ENCODE measurements around the gene MRGPRE.

The MRGPRE gene

DNA sequence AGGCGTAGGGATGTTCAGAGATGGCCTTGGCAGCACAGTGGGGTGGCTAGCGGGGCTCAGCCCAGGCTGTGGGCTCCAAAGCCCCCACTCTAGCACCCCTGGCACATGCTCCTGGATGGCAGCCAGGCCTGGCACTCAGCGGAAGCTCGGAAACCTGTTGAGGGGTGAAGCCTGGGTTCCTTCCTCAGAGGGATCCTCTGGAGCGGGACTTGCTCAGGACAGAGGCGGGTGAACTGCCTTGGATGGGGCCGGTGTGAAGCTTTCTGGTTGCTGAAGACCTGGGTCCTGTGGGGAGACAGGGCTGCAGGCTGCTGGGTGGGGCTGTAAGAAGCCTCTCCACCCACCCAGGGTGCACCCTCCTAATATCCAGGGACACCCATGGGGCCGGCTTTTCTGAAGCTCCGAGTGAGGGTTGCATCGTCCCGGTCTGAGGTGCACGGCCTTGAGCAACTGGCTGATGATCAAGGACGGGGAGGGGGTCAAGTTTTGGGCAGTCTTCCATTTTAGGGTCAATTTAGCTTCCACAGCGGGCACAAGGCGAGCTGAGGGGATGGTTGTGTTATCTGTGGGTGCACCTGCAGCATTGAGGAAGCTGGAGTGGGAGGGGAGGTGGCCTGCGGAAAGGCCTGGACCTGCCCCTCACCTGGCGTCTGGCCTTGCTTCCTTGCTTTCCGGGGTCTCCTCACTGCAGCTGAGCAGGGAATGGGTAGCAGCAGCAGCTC lies 5.2 kb downstream of the MRGPRE start:
- DNase-seq (ENCODE audit: low spot score) = no peak

DNA sequence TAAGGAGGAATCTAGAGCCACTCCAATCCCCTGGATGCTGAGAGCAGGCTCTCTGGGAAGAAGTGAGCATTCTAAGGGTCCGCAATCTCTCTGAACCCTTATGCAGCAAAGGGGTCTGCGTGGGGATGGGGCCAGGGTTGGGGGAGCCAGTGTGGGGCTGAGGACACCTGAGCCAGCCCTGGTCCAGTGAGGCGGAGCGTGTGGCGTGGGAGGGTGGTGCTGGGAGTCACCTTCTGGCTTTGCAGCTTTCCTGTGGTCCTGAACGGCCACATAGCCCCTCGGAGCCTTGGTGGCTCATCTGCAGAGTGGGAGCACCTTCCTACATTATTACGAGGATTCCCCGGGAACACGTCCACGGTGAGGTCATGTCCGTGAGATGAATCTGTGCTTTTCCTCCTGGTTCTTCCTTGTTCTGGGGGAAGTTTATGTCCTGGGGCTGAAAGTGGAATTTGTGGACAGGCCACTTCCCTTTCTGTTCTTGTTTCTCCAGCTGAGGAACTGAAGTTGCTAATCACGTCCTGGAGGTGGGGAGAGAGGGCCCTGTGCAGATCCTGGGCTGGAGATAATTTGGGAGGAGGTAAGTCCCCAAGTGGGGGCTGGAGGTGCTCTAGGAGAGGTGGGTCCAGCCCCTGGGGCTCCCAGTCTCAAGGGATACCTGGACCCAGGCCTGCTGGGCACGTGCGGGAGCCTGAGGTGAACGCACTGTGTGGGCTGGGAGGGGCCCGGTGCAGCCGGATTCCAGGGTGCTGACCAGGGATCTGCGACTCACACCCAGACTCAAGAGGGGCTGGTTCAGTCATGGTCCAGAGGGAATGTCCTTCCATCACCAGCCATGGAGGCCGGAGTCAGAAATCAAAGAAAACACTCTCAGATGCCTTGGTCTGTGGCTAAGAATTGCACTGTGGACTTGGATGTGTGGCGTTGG lies 6.1 kb downstream of the MRGPRE start:
- no peak for DNase-seq (ENCODE audit: low spot score)

DNA sequence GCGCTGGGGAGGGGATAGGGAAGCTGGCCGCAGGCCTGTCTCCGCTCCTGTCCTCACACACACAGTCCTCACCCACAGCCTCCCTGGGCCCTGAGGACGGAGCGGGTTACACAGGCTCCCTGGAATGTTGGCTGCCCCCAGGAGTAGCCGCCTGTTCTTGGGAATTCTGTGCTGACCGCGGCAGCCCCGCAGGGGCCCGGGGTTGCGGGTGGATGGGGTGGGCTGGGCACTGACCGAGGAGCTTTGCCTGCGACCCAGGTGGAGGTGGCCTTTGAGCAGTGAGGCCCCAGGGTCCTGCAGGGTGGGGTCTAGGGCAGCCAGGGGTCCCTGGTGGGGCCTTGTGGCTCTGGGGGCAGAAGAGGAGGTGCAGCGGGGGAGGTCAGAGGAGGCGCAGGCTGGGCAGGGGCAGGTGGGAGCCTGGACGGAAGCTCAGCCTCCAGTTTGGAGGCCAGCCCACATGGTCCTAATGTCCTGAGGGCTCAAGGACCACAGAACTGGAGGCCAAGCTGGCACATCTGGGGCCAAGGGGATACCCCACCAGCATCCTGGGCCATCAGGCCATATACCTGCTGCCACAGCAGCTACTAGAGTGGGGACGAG lies 7.0 kb downstream of the MRGPRE start:
- no peak for DNase-seq (ENCODE audit: low spot score)

DNA sequence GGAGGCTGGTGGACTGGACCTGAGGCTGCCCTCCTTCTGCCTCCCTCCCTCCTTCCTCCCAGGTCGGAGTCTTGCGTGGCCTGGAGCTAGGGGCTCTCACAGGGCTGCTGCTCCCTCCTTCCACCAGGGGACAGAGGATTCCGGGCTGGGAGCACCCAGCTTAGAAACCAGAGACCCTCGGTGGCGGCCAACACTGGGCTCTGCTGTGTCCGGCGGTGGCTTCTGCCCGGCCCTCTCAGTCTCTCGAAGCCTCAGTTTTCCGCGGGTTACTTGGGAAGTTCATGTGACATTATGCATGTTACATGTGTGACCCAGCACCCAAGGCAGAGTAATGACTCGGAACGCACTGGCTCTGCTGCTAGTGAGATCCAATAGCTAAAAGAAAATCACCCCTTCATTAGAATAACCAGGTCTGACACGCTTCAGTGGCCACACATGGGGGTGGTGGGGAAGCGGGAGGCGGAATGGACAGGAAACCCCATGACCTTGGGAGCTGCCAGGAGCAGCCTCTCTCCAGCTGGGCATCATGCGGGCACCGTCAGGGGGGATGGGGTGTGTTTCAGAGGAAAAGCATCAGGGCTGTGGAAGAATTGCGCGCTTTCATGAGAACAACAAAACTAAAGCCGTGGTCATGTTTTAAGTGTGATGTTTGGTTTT lies 7.7 kb downstream of the MRGPRE start:
- DNase-seq (ENCODE audit: low spot score) = no peak

DNA sequence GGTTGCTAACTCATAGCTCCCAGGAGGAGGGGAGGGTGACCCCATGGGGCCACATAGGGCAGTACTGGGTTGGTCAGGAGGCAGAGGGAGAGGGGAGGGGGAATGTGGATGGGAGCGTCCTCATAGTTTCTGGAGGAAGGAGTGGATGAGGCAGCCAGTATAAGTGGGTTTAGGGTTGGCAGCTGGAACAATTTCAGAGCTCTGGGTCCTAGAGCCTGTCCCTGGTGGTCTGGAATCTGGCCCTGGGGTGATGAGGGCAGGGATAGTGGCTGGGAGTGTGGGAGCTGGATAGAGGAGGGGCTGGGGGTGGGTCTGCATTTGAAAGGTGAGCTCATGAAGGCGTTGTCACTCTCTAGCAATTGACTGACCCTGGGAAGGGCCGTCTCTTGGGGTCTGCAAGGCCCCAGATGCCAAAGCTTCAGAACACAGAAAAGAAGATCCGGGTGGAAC lies 8.3 kb downstream of the MRGPRE start:
- DNase-seq (ENCODE audit: low spot score) = no peak

DNA sequence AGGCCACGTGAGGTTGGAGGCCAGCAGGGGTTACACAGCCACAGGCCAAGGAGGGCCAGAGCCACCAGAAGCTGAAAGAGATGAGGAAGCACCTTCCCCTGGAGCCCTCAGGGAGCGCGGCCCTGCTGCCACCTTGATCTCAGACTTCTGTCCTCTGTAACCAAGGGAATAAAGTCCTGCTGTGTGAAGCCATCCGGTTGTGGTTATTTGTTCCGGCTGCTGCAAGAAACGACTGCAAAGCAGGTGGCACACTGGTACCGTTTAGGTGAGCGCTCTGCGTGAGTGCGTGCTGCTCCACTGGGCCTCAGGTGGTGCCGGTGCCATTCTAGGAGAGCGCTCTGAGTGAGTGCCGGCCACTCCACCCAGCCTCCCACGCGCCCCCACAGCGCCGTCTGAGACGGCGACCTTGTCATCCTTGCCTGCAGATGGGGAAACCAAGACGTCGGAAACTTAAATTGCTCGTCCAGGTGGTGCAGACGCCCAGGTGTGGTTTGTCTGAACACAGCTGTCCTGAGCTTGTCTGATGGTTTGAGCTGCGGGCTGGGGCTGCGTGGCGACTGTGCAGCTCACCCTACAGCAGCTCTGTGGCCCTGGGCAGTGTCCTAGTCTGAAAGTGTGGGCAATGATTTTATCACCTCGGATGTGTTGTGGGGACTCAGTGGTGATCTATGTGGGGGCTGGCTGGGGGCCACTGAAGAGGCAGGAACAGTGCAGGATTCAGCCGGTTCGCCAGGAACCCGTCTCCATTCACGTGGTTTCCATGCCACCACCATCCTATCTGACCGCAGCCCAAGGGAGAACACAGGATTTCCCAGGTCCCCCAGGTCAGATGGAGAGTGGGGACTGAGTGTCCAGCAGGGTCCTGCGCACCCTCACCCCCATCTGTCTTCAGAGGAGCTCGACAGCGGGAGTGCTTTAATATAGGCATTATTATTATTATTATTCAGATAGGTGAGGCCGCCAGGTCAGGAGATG lies 9.0 kb downstream of the MRGPRE start:
- no peak for DNase-seq (ENCODE audit: low spot score)

DNA sequence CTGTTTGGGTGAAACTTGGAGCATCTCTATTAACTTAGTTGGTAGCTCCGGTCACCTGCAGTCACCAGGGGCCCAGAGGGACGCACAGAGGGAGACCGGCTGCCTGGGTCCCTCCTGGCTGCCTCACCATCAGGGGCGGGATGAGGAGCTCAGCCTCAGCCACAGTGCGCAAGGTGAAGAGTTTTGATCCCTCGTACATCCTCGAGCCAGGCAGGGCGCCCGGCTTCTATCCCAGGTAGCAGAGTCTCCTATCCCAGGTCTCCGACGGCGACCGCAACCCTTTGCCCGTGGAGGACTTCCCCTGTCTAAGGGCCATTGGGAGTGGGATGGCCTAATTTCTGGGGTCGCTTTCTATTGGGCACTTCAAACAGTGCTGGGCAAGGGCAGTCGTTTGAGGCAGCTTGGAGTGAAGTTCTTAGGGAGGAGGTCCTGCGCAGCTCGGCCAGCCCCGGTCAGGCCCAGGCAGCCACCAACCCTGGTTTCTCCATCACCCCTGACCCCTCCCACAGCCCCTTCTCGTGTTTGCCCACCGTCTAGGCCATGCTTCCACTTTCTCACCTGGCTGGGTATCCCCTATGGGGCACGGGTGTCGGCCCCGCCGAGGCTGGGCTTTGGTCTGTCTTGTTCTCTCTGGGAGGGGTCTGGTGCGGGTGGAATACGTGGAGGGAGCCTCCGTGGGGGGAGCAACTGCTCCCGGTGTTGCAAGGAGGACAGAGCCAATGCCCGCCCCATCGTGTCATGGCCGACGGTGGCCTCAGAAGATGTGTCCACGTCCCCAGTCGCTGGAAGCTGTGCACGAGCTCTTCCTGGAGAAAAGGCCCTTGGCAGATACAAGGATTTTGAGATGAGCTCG lies 10.0 kb downstream of the MRGPRE start:
- DNase-seq (ENCODE audit: low spot score) = no peak

DNA sequence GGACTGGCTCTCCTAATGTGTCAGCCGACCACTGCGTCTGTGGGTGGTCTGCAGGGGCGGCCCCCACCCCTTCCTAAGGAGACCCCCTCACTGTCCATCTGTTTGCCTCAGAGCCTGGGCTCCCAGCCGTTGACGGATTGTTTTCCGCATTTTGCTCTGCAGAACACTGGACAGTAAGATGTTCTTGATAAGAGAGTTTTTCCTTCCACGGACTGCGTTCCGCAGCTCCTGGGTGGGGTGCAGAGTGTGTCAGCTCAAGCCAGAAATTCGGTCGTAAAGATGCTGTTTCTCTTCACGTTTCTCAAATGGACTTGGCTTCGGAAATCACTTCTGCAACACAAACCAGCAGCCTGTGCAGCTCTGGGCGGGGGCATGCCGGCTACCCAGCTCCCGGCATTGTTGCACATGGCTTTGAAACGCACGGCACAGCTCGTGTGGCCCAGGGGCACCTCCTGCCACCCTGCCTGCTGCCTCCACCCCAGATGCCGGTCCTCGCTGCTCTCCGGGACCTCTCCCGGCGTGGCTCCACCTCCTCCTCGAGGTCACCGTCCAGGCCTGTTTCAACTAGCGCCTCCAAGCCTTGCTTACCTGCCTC lies 10.7 kb downstream of the MRGPRE start:
- no peak for DNase-seq (ENCODE audit: low spot score)

DNA sequence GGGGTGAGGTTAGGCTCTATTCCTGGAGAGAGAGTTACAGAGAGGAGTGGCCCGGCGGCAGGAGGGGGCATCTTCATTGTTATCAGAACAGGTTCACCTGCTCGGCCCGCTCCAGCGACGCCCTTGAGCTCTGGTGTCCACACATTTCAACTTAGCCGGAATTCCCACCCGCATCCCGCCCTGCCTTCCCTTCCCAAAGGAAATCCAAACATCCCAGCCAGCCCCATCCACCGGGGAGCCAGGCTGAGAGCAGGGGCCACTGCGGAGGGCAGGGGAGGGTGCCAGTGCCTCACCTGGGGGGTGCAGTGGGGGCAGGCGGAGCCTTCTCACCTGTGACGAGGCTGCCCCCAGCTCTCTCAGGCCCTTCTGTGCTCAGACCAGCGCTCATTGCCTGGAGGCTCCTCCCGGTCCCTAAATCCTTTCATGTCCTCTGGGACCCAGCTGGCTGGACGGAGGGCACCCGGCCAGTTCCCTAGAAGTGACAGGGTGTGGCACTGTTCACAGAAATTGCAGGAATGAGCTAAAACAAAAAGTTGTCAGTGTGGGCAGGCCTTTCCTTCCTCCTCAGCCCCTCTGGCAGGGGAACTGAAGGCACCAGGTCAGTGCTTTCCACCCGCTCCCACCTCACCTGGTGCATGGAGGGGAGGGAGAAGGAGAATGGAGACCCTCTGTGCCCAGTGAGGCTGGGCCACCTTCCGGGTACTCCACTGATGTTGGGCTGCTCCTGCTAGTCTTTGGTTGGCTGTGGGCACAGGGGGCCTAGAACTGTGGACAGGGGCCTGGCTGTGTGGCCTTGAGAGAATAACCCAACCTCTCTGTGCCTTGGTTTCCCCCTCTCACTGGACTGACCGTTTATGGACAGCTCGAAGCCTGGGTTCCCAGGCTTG lies 11.5 kb downstream of the MRGPRE start:
- no peak for DNase-seq (ENCODE audit: low spot score)

DNA sequence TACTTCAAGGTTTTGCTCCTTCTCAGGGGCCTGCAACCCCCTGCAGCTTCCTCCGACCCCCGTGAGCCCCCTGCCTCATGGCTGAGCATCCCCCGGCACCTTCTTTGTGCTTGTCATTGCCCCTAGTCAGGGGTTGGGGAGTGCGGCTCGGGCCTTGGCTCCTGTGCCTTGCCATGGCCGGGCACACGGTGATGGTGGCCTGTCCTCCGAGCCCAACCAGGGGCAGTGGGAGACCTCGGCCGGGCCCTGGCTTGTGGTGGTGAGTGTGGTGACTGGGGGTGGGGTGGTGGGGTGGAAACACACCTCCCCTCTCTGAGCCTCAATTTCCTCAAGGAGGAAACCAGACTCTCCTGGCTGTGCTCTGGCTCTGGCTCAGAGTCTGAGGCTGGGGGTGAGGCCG lies 12.1 kb downstream of the MRGPRE start:
- DNase-seq (ENCODE audit: low spot score) = no peak

DNA sequence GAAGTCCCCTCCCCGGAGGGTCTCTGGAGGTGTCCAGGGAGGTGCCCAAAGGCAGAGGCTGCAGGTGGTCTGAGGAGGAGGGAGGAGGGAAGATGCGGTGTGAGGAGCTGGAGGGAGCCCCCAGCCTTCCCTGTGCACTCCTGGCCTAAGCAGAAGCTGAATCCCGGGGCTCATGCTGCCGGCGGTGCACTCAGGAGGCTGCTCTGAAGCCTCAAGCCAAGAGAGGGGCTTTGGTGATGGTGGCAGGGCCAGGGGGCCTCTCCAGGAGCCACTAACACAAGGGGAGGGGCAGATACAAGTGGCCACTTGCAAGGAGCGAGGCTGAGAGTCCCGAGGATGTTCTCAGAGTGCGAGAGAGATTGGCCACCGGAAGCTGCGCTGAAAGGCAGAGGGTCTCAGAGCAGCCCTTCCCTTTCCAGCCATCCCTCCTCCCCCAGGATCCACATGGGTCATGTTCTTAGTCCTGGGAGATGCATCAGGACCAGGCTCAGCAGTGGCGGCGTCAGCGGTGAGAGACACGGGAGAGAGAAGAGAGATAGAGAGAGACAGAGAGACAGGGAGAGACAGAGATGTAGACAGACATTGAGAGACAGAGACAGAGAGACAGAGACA lies 12.8 kb downstream of the MRGPRE start:
- no peak for DNase-seq (ENCODE audit: low spot score)

DNA sequence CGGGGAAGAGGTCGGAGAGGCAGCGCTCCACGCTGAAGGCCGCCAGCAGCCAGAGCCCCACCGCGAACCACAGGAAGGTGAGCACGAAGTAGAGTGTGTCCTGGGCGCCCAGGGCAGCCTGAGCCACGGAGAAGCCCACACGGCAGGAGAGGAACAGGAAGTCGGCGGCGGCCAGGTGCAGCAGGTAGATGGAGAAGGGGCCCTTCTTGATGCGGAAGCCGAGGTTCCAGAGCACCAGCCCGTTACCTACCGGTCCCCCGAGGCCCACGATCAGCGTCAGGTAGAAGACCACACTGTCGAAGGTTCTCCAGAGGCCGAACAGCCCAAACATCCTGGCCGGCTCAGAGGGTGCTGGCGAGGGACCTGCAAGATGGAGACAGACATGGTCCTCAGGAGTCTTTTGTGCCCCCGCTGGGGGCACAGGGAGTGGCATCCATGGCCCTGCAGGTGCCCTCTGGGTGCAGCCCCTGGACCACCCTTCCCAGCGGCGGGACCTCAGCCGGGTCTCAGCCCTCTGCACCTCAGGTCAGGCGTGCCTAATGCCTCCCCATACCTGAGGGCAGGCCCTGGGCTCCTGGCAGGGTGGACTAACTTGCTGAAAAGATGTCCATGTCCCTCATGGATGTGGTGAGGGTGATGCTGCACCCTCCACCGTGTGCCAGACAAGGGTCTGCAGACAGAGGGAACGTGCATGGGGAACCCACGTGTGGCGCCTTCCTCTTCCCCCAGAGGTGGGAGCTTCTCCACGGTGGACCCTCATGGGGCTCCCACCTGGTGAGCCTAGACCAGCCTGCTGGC lies 13.5 kb downstream of the MRGPRE start, which contains the start of gene MRGPRG:
Gene MRGPRG, minus strand, starts transcription at position 331 of the 798 bp plus-strand sequence. Its CDS starts 0 bp downstream, at position 331.
- no peak for DNase-seq (ENCODE audit: low spot score)

DNA sequence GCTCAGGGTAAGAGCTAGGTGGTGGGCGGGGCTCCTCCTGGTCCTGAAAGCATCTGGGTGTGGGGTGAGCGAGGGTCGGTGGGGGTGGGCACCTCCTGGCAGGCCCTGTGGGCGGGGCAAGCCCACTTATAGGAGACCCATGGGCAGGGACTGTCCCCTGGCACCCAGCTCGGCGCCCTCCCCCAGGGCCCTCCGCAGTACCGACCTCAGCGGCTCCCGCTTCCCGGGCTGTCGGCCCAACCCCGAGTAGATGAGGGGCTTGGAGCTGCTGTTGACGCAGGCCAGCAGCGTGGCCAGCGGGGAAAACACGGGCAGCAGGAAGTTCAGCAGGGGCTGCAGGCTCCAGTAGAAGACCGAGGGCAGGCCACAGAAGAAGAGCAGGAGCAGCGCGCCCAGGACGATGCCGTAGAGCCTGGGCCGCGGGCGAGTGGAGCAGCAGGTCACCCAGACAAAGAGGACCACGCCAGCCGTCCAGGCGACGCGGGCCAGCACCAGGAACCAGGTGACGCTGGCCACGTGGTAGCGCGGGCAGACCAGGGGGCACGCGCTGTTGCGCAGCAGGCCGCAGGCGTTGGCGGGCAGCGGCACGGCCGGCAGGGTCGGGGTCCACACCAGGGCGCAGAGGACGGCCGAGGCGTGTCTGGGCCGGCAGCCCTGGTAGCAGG lies 14.3 kb downstream of the MRGPRE start:
- DNase-seq (ENCODE audit: low spot score) = no peak

DNA sequence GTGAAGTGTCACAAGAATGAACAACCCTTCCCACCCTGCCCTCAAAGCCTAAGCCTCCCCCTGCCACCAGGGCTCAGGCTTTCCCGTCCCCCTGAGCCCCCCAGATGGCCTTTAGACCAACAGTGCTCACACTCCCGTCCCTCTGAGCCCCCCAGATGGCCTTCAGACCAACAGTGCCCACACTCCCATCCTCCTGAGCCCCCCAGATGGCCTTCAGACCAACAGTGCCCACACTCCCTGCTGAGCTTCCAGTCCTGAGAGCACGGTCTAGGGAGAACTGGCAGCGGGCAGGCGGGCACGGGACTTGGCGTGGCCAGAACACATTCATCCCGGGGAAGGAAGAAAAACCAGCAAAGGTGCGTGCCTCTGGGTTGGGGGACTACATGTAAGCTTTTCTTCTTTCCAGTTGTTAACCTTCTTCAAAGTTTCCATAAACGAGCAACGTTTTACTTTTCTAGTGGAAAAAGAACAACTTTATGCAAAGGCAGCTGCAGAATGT lies 16.1 kb downstream of the MRGPRE start:
- no peak for DNase-seq (ENCODE audit: low spot score)

DNA sequence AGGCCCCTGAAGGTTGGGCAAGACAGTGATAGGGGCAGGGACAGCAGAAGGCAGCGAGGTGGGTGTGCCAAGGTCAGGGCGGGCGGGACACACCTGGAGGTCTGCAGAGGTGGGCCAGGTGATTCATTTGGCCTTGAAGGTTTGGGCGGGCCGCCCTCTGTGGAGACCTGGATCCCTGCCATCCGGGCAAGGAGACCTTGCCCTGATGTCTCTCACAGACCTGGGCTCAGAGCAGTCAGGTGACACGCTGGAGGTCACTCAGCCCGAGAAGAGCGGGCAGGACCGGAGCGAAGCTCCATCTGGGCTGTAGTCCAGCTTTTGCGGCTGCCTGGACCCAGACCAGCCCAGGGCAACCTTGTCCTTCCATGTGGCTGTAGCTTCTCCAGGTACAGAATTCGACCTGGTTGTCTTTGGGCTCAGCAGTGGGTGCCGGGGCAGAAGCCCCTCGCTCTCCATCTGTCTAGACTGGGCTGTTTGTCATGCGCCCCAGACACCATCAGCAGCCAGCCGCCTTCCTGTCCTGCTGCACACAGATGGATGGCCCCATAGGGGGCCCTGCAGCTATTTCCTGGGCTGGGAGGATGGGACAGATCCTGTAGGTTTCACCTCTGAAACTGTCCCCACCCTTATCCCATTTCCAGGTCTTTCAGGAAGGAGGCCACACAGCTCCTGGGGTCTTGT lies 16.7 kb downstream of the MRGPRE start:
- DNase-seq (ENCODE audit: low spot score) = no peak

DNA sequence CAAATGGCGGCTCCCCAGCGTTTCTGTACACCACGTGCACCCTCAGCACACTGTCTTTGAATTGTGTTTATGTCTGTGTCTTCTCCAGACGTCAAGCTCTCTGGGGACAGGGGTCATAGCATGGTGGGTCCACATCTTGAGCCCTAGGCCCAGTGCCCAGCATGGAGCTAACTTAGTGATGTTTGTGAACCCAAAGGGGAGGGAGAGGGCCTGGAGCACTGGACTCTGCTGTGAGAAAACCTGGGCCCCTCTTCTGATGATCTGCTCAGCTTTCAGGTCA lies 17.9 kb downstream of the MRGPRE start:
- DNase-seq (ENCODE audit: low spot score) = no peak
